IMR-90 (cell line): Measurements from ENCODE around the gene PHAF1.

Experiments
- CTCF ChIP-seq: conservative IDR thresholded peaks from 2 replicates; pipeline ENCODE4 v1.5.1; 2012; ENCODE audit warnings: mild to moderate bottlenecking, low read depth, low read length, improper control_type of control experiment
- POLR2A ChIP-seq: IDR thresholded peaks from 2 replicates; pipeline ENCODE4 v1.6.1; 2012; ENCODE audit warnings: mild to moderate bottlenecking, low read depth, low read length
- RFX5 ChIP-seq: IDR thresholded peaks from 2 replicates; pipeline ENCODE4 v1.8.0; 2012; ENCODE audit warnings: low read depth, mild to moderate bottlenecking, low read length, moderate library complexity
- TF ChIP-seq, protein P1 (sequence below): fragments of 150-350 bp; IDR thresholded peaks from 2 replicates; pipeline ENCODE4 v1.6.1; 2016; ENCODE audit warnings: low read depth, mild to moderate bottlenecking, low read length, moderate library complexity, borderline replicate concordance

DNA sequence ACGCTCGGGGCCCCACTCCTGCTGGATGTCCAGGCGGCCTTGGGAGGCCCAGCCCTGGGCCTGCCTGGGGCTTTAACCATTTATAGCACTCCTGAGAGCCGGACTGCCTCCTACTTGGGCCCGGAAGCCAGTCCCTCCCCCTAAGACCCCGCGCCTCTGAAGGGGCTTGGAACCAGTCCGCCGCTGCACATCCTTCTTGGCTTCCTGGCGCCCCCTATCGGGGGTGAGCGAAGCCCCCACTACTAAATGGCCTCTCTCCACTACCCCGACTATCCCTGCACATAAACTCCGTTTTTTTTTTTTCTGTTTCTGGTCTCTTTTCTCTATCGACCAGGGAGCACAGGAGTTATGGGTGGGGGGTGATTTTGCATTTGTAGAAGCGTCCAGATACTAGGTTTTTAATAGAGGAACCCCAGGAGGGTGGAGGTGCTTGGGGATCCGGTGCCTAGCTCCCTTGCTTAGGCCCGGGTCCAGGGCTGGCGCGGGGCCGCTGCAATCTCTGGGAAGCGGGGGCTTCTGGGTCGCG, 60.0 kb downstream of the PHAF1 start:
- TF ChIP-seq, protein P1, sequence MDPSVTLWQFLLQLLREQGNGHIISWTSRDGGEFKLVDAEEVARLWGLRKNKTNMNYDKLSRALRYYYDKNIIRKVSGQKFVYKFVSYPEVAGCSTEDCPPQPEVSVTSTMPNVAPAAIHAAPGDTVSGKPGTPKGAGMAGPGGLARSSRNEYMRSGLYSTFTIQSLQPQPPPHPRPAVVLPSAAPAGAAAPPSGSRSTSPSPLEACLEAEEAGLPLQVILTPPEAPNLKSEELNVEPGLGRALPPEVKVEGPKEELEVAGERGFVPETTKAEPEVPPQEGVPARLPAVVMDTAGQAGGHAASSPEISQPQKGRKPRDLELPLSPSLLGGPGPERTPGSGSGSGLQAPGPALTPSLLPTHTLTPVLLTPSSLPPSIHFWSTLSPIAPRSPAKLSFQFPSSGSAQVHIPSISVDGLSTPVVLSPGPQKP, result no peak
- TF ChIP-seq CTCF (peak; percentile 45), POLR2A (no peak), RFX5 (no peak)
